K562 (cell line): ENCODE results near the gene GARRE1. TPM values are rescaled to one million over a fixed set of nuclear protein-coding genes. Genes with fewer than 3 reads are reported as not detected.

Source experiments
- ATF7 ChIP-seq: fragments of 450-650 bp; IDR thresholded peaks from 2 replicates; pipeline ENCODE4 v1.7.1; 2014; ENCODE audit warnings: mild to moderate bottlenecking, moderate library complexity
- CSDE1 ChIP-seq, 2 experiments: fragments of 450-650 bp; IDR thresholded peaks; 2 replicates each; pipeline ENCODE4 v1.6.1; 2016; ENCODE audit warnings: mild to moderate bottlenecking in 1 of 2
- EHMT2 ChIP-seq: fragments of 450-650 bp; IDR thresholded peaks from 2 replicates; pipeline ENCODE4 v1.6.1; 2018; ENCODE audit warnings: antibody characterized with exemption
- GABPA ChIP-seq: fragments of 200-800 bp; sonication (Bioruptor generic); conservative IDR thresholded peaks from 2 replicates; pipeline ENCODE4 v1.6.1; 2016; ENCODE audit warnings: low read depth, missing genetic modification characterization, missing compliant biosample characterization
- GABPB2 ChIP-seq: fragments of 250-450 bp; sonication (Bioruptor Pico); conservative IDR thresholded peaks from 2 replicates; pipeline ENCODE4 v1.5.1; 2021; ENCODE audit warnings: mild to moderate bottlenecking
- IRF9 ChIP-seq: fragments of 450-650 bp; IDR thresholded peaks from 2 replicates; pipeline ENCODE4 v1.6.1; 2016; ENCODE audit warnings: missing biosample characterization, missing genetic modification characterization
- KAT7 ChIP-seq: sonication (generic); formaldehyde crosslinking; IDR thresholded peaks from 2 replicates; pipeline ENCODE4 v1.8.0; 2022; ENCODE audit warnings: missing genetic modification reagents, mild to moderate bottlenecking, borderline replicate concordance
- NEUROD1 ChIP-seq: fragments of 150-350 bp; IDR thresholded peaks from 2 replicates; pipeline ENCODE4 v1.6.1; 2014; ENCODE audit warnings: borderline replicate concordance, low read length, low read depth; ENCODE audit not compliant: partially characterized antibody
- PHF20 ChIP-seq: fragments of 450-650 bp; IDR thresholded peaks from 2 replicates; pipeline ENCODE4 v1.6.1; 2018; ENCODE audit not compliant: partially characterized antibody
- TAF1 ChIP-seq: IDR thresholded peaks from 2 replicates; pipeline ENCODE4 v1.6.1; 2011; ENCODE audit warnings: mild to moderate bottlenecking, low read length, moderate library complexity; ENCODE audit not compliant: insufficient read depth, control insufficient read depth, severe bottlenecking; ENCODE audit errors: extremely low read depth
- ZBTB40 ChIP-seq, 2 experiments: fragments of 450-650 bp in 1 of 2; sonication (generic) in 1 of 2; formaldehyde crosslinking in 1 of 2; IDR thresholded peaks; 2 replicates each; pipeline versions ENCODE4 v1.7.1 to v1.9.0; 2016 to 2022; ENCODE audit warnings: inconsistent platforms in 1 of 2, mild to moderate bottlenecking in 1 of 2, missing genetic modification reagents in 1 of 2
- ZNF311 ChIP-seq: fragments of 250-450 bp; sonication (Bioruptor Pico); IDR thresholded peaks from 2 replicates; pipeline ENCODE4 v1.4.0; 2020; ENCODE audit warnings: mild to moderate bottlenecking, moderate library complexity
- ZNF695 ChIP-seq: fragments of 450-650 bp; formaldehyde crosslinking; IDR thresholded peaks from 2 replicates; pipeline ENCODE4 v1.4.0; 2020; ENCODE audit warnings: mild to moderate bottlenecking, moderate library complexity
- polyA plus RNA-seq, 8 experiments: library from polyadenylated mRNA; depleted of rRNA in 4 of 8; stranded (reverse) in 5 of 8; unstranded in 3 of 8; fragments of >200 nt; fragmentation: Nextera tagmentation in 2 of 8; fragmentation: Illumina TruSeq in 1 of 8; extraction: Ambion mirVana in 2 of 8; extraction: Trizol in 1 of 8; gene quantifications; 2 replicates each; pipeline versions ENCODE4 v1.2.1 to v1.2.3, GENCODE V29; 2011 to 2014; ENCODE audit warnings: inconsistent platforms in 1 of 8, missing spikeins in 1 of 8
- total RNA-seq, 7 experiments: library from RNA; depleted of rRNA in 6 of 7; stranded (reverse); fragments of >200 nt in 6 of 7; fragmentation: Illumina TruSeq in 2 of 7; extraction: Trizol in 2 of 7; gene quantifications; 2 replicates each; pipeline versions ENCODE4 v1.2.1 to v1.2.3, GENCODE V29; 2011 to 2021; ENCODE audit warnings: low replicate concordance in 1 of 7
- TF ChIP-seq, protein P1 (sequence below): fragments of 150-350 bp; conservative IDR thresholded peaks from 2 replicates; pipeline ENCODE4 v1.6.1; 2014; ENCODE audit warnings: low read length

The GARRE1 gene
- total and polyA plus RNA-seq, 9 of the 15 experiments (the other 6 are each of a cell fraction or from before 2014, with no cell fraction given), result 1.6 to 12.8 (median 7.5) TPM

DNA sequence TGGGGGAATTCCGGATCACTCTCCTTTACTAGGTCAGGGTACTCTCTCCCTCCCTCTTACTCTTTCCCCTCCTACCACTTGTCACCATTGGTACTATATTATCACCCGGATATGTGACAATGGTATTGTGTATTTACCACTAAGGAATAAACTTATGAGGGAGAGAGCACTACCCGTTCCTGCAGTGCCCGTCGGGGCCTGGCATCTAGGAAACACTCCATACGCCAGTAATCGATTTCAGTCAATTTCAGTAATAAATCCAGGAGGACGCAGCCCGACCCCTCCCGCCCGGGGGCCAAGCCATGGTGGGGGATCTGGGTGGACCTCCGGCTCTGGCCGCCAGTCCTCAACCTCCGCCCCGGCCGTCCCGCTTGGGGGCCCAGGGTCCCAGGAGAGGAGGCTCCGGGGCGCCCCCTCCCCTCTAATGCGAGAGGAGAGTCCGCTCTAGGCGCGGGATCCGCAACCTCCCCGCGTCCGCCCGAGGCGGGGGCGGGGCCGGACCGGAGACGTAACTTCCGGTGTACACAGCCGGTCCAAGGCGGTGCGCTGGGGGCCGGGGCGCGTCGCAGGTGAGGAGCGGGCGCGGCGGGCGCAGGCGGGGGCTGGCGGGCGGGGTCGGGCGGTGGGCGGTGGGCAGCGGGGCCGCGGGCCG lies at the start of gene GARRE1 (continued):
- TF ChIP-seq ZBTB40 (IDR thresholded peaks at IDR 0.05) (peak; percentile 77), ZBTB40 (CRISPR knock-in tag; IDR thresholded peaks at IDR 0.05) (no peak), GABPA (tag) (peak; percentile 94), NEUROD1 (peak; percentile 8), ATF7 (peak; percentile 52), GABPB2 (CRISPR knock-in tag) (no peak), KAT7 (CRISPR knock-in tag) (0 out of 2 replicates have a peak, but pooled peaks have one; percentile 63), PHF20 (peak; percentile 59), ZNF695 (CRISPR knock-in tag) (no peak), IRF9 (tag) (no peak), EHMT2 (0 out of 2 replicates have a peak, but pooled peaks have one; percentile 40), TAF1 (peak; percentile 88), CSDE1 (IDR thresholded peaks at IDR 0.05) (no peak), ZNF311 (CRISPR knock-in tag) (no peak)
- TF ChIP-seq, protein P1, sequence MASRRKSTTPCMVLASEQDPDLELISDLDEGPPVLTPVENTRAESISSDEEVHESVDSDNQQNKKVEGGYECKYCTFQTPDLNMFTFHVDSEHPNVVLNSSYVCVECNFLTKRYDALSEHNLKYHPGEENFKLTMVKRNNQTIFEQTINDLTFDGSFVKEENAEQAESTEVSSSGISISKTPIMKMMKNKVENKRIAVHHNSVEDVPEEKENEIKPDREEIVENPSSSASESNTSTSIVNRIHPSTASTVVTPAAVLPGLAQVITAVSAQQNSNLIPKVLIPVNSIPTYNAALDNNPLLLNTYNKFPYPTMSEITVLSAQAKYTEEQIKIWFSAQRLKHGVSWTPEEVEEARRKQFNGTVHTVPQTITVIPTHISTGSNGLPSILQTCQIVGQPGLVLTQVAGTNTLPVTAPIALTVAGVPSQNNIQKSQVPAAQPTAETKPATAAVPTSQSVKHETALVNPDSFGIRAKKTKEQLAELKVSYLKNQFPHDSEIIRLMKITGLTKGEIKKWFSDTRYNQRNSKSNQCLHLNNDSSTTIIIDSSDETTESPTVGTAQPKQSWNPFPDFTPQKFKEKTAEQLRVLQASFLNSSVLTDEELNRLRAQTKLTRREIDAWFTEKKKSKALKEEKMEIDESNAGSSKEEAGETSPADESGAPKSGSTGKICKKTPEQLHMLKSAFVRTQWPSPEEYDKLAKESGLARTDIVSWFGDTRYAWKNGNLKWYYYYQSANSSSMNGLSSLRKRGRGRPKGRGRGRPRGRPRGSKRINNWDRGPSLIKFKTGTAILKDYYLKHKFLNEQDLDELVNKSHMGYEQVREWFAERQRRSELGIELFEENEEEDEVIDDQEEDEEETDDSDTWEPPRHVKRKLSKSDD, result no peak
